Neutrophil (primary cell): ENCODE measurements around the gene TADA1.
"Not testable (repeated sequence)": the region's sequence is repeated elsewhere in the genome, so short reads cannot be mapped to it uniquely, and the experiment has no call there.

Experiments
- H3K27ac ChIP-seq: fragments of 200-600 bp; sonication (generic); 2 replicates; pipeline ENCODE4 v1.5.1; 2016; ENCODE audit warnings: mild to moderate bottlenecking, moderate library complexity
- H3K27me3 ChIP-seq: fragments of 200-600 bp; sonication (generic); 2 replicates; pipeline ENCODE4 v1.6.0; 2016; ENCODE audit warnings: mild to moderate bottlenecking
- H3K36me3 ChIP-seq: fragments of 200-600 bp; sonication (generic); 2 replicates; pipeline ENCODE4 v1.5.1; 2017
- H3K4me1 ChIP-seq, 2 experiments: fragments of 200-600 bp in 1 of 2; sonication (generic) in 1 of 2; 1 replicate in 1 of 2; 2 replicates in 1 of 2; pipeline versions ENCODE4 v1.5.1 to v1.6.1; 2013 to 2016; ENCODE audit warnings: low read depth in 1 of 2, low read length in 1 of 2, mild to moderate bottlenecking in 1 of 2, moderate library complexity in 1 of 2; ENCODE audit not compliant: control insufficient read depth in 1 of 2, insufficient read depth in 1 of 2
- H3K4me3 ChIP-seq, 2 experiments: fragments of 200-600 bp in 1 of 2; sonication (generic) in 1 of 2; 1 replicate in 1 of 2; 2 replicates in 1 of 2; pipeline ENCODE4 v1.5.1; 2013 to 2016; ENCODE audit warnings: low read depth in 1 of 2, low read length in 1 of 2, mild to moderate bottlenecking in 1 of 2, moderate library complexity in 1 of 2
- H3K9me3 ChIP-seq: fragments of 200-600 bp; sonication (generic); 2 replicates; pipeline ENCODE4 v1.5.1; 2016
- CTCF ChIP-seq: fragments of 200-600 bp; sonication (generic); IDR thresholded peaks from 2 replicates; pipeline ENCODE4 v1.5.1; 2016; ENCODE audit warnings: antibody characterized with exemption

Gene TADA1

GRCh38 chr1:166839600-166840308 is 36.3 kb downstream of the TADA1 start:
- peaks cover 46% of the 10 kb centered on the region in 2 experiments for H3K4me1 ChIP-seq
- H3K9me3 ChIP-seq = no peaks in the 10 kb centered on the region
- H3K36me3 ChIP-seq = peaks cover 17% of the 10 kb centered on the region
- H3K27ac ChIP-seq = peak overlapping the region; percentile 85
- peak overlapping the region; percentile 65 to 68 for H3K4me3 ChIP-seq
- no peaks in the 10 kb centered on the region for H3K27me3 ChIP-seq
- no peak for TF ChIP-seq CTCF

GRCh38 chr1:166838766-166839599 is 37.1 kb downstream of the TADA1 start, which contains the start of gene POGK:
Gene POGK (plus strand): TSS chr1:166839475. CDS start chr1:166840957, 1,482 bp downstream.
- H3K27me3 ChIP-seq = no peaks in the 10 kb centered on the region
- no peak for TF ChIP-seq CTCF
- peak within 1 kb of the TSS; percentile 65 to 68 for H3K4me3 ChIP-seq
- H3K9me3 ChIP-seq = no peaks in the 10 kb centered on the region
- H3K36me3 ChIP-seq = peaks cover 10% of the 10 kb centered on the region
- peaks cover 46% of the 10 kb centered on the region in 2 experiments for H3K4me1 ChIP-seq
- peak within 1 kb of the TSS; percentile 85 for H3K27ac ChIP-seq

- no peak for TF ChIP-seq CTCF
- Histone ChIP-seq H3K27me3 (no peaks in the 10 kb centered on the region), H3K4me1 (peaks cover 29 to 32% of the 10 kb centered on the region in 2 experiments), H3K36me3 (no peaks in the 10 kb centered on the region), H3K4me3 (no peak overlapping the region), H3K27ac (no peak overlapping the region), H3K9me3 (no peaks in the 10 kb centered on the region)
Measured at GRCh38 chr1:166836733-166837132, 39.3 kb downstream of the TADA1 start.

- not testable (repeated sequence) for H3K9me3 ChIP-seq, H3K27ac ChIP-seq, H3K4me3 ChIP-seq, H3K4me1 ChIP-seq, H3K27me3 ChIP-seq, H3K36me3 ChIP-seq
Measured at GRCh38 chr1:166829762-166830161, 46.3 kb downstream of the TADA1 start.

GRCh38 chr1:166827426-166827825 is 48.6 kb downstream of the TADA1 start:
- no peaks in the 10 kb centered on the region for H3K27me3 ChIP-seq
- H3K4me3 ChIP-seq = no peak overlapping the region
- no peaks in the 10 kb centered on the region for H3K4me1 ChIP-seq
- no peaks in the 10 kb centered on the region for H3K36me3 ChIP-seq
- no peak overlapping the region for H3K27ac ChIP-seq
- no peak for TF ChIP-seq CTCF
- no peaks in the 10 kb centered on the region for H3K9me3 ChIP-seq

- Histone ChIP-seq H3K36me3 (no peaks in the 10 kb centered on the region), H3K4me3 (no peak overlapping the region), H3K4me1 (no peaks in the 10 kb centered on the region), H3K27me3 (no peaks in the 10 kb centered on the region), H3K27ac (no peak overlapping the region), H3K9me3 (no peaks in the 10 kb centered on the region)
- TF ChIP-seq CTCF = no peak
Measured at GRCh38 chr1:166822385-166822784, 53.7 kb downstream of the TADA1 start.
